Measurements from ENCODE around the gene PHLDA2.

GRCh38 chr11:2892215-2892966 lies 36.8 kb downstream of the PHLDA2 start:
- TF ChIP-seq POLR2AphosphoS5 (IDR thresholded peaks at IDR 0.05; ENCODE audit: low read depth, low read length) (peak; percentile 62), CTCF (IDR thresholded peaks at IDR 0.05) (peak; percentile 100), REST (IDR thresholded peaks at IDR 0.05; ENCODE audit: insufficient read depth in 1 of 2, low read depth in 2 of 2, low read length in 1 of 2) (no peak)

Data from Panc1 (cell line).